HFFc6 (cell line): Measurements from ENCODE around the gene ELOVL6. TPM values are rescaled to one million over a fixed set of nuclear protein-coding genes. Genes with fewer than 3 reads are reported as not detected.

Experiments used
- DNase-seq: peaks from one replicate; pipeline ENCODE4 v3.0.0-alpha.2; 2018
- H3K27ac Mint-ChIP-seq: 2 replicates; pipeline ENCODE4 v1.8.0; 2020; ENCODE audit warnings: mild to moderate bottlenecking, mixed read lengths
- H3K27me3 Mint-ChIP-seq: 2 replicates; pipeline ENCODE4 v1.8.0; 2021; ENCODE audit warnings: mild to moderate bottlenecking, moderate library complexity, mixed read lengths; ENCODE audit not compliant: insufficient read depth
- H3K36me3 Mint-ChIP-seq: 2 replicates; pipeline ENCODE4 v1.8.0; 2021; ENCODE audit warnings: low read depth, mixed read lengths
- H3K4me1 Mint-ChIP-seq: 2 replicates; pipeline ENCODE4 v1.8.0; 2020; ENCODE audit warnings: low read depth, mixed read lengths
- H3K4me3 Mint-ChIP-seq: 2 replicates; pipeline ENCODE4 v1.8.0; 2020; ENCODE audit warnings: mild to moderate bottlenecking, moderate library complexity, mixed read lengths
- H3K9me3 Mint-ChIP-seq: 2 replicates; pipeline ENCODE4 v1.8.0; 2020; ENCODE audit warnings: mild to moderate bottlenecking, mixed read lengths
- CTCF ChIP-seq: fragments of 200-600 bp; sonication (generic); IDR thresholded peaks from 2 replicates; pipeline ENCODE4 v1.5.0; 2021; ENCODE audit warnings: antibody characterized with exemption, mild to moderate bottlenecking
- total RNA-seq, 6 experiments: library from RNA; stranded (reverse); fragmentation: NEBNext Ultra II Directional; extraction: Animal tissue kit (Norgen Biotek cat#: 25700); gene quantifications; 2 replicates in 1 of 6; 3 replicates in 5 of 6; pipeline ENCODE4 v1.2.3, GENCODE V29; 2021

ELOVL6 gene
- total RNA-seq, 6 experiments from 2014 or later: 21.0 to 26.2 (median 22.5) TPM

GRCh38 chr4:110201502-110201901 is 3.1 kb upstream of the ELOVL6 start:
- H3K4me3 Mint-ChIP-seq: no peak overlapping the region

GRCh38 chr4:110200689-110201088 is 2.3 kb upstream of the ELOVL6 start:
- Mint-ChIP-seq H3K4me3 (no peak overlapping the region), H3K27ac (no peak overlapping the region), H3K27me3 (peaks cover 6% of the 10 kb centered on the region), H3K4me1 (peaks cover 12% of the 10 kb centered on the region), H3K36me3 (no peaks in the 10 kb centered on the region), H3K9me3 (no peaks in the 10 kb centered on the region)
- TF ChIP-seq CTCF: no peak
- no peak for DNase-seq

More at GRCh38 chr4:110201502-110201901, 3.1 kb upstream of the ELOVL6 start:
- no peak for TF ChIP-seq CTCF
- no peaks in the 10 kb centered on the region for H3K9me3 Mint-ChIP-seq
- H3K27me3 Mint-ChIP-seq: peaks cover 6% of the 10 kb centered on the region
- DNase-seq: no peak
- no peak overlapping the region for H3K27ac Mint-ChIP-seq
- no peaks in the 10 kb centered on the region for H3K36me3 Mint-ChIP-seq
- peaks cover 7% of the 10 kb centered on the region; the same call in 1 of the 2 replicates for H3K4me1 Mint-ChIP-seq

- peaks cover 26% of the 10 kb centered on the region for H3K4me1 Mint-ChIP-seq
- peak; percentile 18 for DNase-seq
- TF ChIP-seq CTCF: no peak
These were observed 373 bp downstream of the ELOVL6 start for GRCh38 chr4:110198049-110198434.

GRCh38 chr4:110197529-110198042 is 829 bp downstream of the ELOVL6 start:
- DNase-seq: peak; percentile 12
- no peaks in the 10 kb centered on the region for H3K36me3 Mint-ChIP-seq
- H3K27ac Mint-ChIP-seq: peak overlapping the region; percentile 84
- H3K9me3 Mint-ChIP-seq: no peaks in the 10 kb centered on the region
- peaks cover 26% of the 10 kb centered on the region for H3K4me1 Mint-ChIP-seq
- H3K27me3 Mint-ChIP-seq: peaks cover 6% of the 10 kb centered on the region
- TF ChIP-seq CTCF: no peak
- peak overlapping the region; percentile 96 for H3K4me3 Mint-ChIP-seq

More at GRCh38 chr4:110198049-110198434, 373 bp downstream of the ELOVL6 start:
- H3K4me3 Mint-ChIP-seq: peak overlapping the region; percentile 96
- H3K27me3 Mint-ChIP-seq: peaks cover 6% of the 10 kb centered on the region
- H3K36me3 Mint-ChIP-seq: no peaks in the 10 kb centered on the region
- H3K9me3 Mint-ChIP-seq: no peaks in the 10 kb centered on the region
- peak overlapping the region; percentile 84 for H3K27ac Mint-ChIP-seq

GRCh38 chr4:110196871-110197528 is 1.4 kb downstream of the ELOVL6 start:
- peak; percentile 12 for DNase-seq
- Mint-ChIP-seq H3K4me1 (peaks cover 26% of the 10 kb centered on the region), H3K9me3 (no peaks in the 10 kb centered on the region), H3K4me3 (peak overlapping the region; percentile 96), H3K36me3 (no peaks in the 10 kb centered on the region), H3K27ac (peak overlapping the region; percentile 84), H3K27me3 (peaks cover 4% of the 10 kb centered on the region)
- TF ChIP-seq CTCF: no peak
